Measurements from ENCODE around the gene PTPRE.

Gene PTPRE

GRCh38 chr10:128005858-128006257 lies 99.0 kb downstream of the PTPRE start:
- no peak for DNase-seq

GRCh38 chr10:128007056-128007455 lies 100.2 kb downstream of the PTPRE start:
- DNase-seq, result no peak

- no peak for DNase-seq
Observed at GRCh38 chr10:128007971-128008370, 101.1 kb downstream of the PTPRE start.

- no peak for DNase-seq
Observed at GRCh38 chr10:128008521-128009250, 101.8 kb downstream of the PTPRE start.

- DNase-seq, result no peak
Observed at GRCh38 chr10:128009372-128010126, 102.6 kb downstream of the PTPRE start.

GRCh38 chr10:128011059-128011979 lies 104.4 kb downstream of the PTPRE start:
- DNase-seq, result peak; percentile 93 to 96

- DNase-seq, result no peak
Observed at GRCh38 chr10:128013626-128014025, 106.7 kb downstream of the PTPRE start.

GRCh38 chr10:128014236-128014635 lies 107.3 kb downstream of the PTPRE start:
- no peak for DNase-seq

- DNase-seq, result no peak
Observed at GRCh38 chr10:128016423-128017060, 109.6 kb downstream of the PTPRE start.

- no peak for DNase-seq
Observed at GRCh38 chr10:128017822-128018221, 110.9 kb downstream of the PTPRE start.

GRCh38 chr10:128018236-128018635 lies 111.3 kb downstream of the PTPRE start:
- DNase-seq, result no peak

GRCh38 chr10:128018691-128019090 lies 111.8 kb downstream of the PTPRE start:
- no peak for DNase-seq

- DNase-seq, result no peak
Observed at GRCh38 chr10:128022261-128023196, 115.6 kb downstream of the PTPRE start.

- DNase-seq, result no peak
Observed at GRCh38 chr10:128024426-128024825, 117.5 kb downstream of the PTPRE start.

- no peak for DNase-seq
Observed at GRCh38 chr10:128025437-128025836, 118.5 kb downstream of the PTPRE start.

- no peak for DNase-seq
Observed at GRCh38 chr10:128025951-128026350, 119.0 kb downstream of the PTPRE start.

GRCh38 chr10:128026615-128027300 lies 119.9 kb downstream of the PTPRE start:
- DNase-seq, result no peak

GRCh38 chr10:128027306-128027705 lies 120.4 kb downstream of the PTPRE start:
- DNase-seq, result no peak

GRCh38 chr10:128027822-128028507 lies 121.1 kb downstream of the PTPRE start:
- no peak for DNase-seq

Measured in stimulated activated CD4-positive, alpha-beta T cell treated with anti-CD3 and anti-CD28 coated beads, Interleukin-2, amount 100 ng/mL, for 48 hours (primary cell).